NCI-H2227 treated with DMSO at 0.1 percent for 48 hours (cell line): ENCODE measurements around the gene TRMT112.
"Not testable (repeated sequence)": the region's sequence is repeated elsewhere in the genome, so short reads cannot be mapped to it uniquely, and the experiment has no call there.

Experiments used
- DNase-seq: peaks from one replicate; lab custom pipeline; 2025; lab: John Stamatoyannopoulos, UW

Gene TRMT112

GRCh38 chr11:64331569-64332371, 14.4 kb upstream of the TRMT112 start:
- DNase-seq = no peak

DNA sequence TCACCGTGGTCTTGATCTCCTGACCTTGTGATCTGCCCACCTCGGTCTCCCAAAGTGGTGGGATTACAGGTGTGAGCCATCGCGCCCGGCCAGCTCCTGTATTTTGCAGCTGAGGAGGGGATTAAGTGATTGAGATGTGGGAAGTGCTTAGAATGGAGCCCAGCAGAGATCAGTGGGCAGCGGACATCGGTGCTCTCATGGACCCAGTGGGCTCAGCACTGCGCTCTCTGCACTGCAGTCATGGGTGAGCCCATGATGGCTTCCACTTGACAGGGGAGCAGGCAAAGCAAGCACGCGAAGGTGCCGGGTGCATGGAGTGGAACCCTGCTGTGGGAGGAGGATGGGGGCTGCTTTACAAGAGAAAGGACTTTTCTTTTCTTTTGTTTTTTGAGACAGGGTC, 13.5 kb upstream of the TRMT112 start:
- no peak for DNase-seq

- DNase-seq = no peak
Measured at GRCh38 chr11:64327993-64328392, 10.6 kb upstream of the TRMT112 start.

GRCh38 chr11:64327375-64327774, 10.0 kb upstream of the TRMT112 start:
- no peak for DNase-seq

DNA sequence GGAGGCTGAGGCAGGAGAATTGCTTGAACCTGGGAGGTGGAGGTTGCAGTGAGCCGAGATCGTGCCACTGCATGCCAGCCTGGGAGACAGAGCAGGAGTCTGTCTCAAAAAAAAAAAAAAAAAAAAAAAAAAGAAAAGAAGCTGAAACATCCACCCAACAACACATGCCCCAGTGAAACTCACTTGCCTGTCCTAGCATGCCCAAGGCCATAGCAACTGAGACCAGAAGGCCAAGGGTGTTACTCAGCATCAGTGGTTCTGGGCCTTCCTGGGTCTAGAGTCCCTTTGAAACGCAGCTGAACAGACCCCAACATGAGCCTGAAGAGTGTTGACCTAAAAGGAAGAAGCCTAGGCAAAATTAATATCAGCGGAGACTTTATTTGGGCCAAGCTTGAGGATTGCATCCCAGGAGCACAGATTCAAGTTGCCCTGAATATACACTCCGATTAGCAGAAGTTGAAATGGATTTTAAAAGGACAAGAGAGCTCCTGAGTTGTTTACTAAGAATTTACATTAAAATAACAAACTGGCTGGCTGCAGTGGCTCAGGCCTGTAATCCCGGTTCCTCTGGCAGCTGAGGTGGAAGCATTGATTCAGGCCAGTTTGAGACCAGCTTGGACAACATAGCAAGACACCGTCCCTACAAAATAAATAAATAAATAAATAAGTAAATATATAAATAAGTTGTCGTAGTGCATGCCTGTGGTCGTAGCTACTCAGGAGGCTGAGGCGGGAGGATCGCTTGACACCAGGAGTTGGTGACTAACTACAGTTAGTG, 7.5 kb upstream of the TRMT112 start:
- DNase-seq = no peak

GRCh38 chr11:64323984-64324383, 6.6 kb upstream of the TRMT112 start:
- not testable (repeated sequence) for DNase-seq

DNA sequence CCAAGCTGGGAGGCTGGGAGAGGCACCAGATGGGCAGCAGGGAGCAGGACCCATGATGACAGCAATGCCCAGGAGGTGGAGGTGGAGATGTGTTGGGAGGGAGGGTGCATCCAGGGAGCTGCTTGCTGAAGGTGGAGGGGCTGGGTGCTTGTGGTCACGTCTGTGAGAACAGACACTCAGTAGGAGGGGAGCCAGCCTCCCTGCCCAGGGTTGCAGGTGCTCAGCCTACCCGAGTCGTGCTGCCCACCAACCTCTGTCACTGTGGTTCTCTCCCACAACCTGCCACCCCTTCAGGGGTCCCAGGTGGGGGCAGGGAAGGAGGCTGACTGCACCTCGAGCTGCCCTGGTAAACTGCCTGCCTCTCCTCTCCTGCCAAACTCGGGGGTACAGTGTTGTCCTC, 6.0 kb upstream of the TRMT112 start:
- DNase-seq = no peak

DNA sequence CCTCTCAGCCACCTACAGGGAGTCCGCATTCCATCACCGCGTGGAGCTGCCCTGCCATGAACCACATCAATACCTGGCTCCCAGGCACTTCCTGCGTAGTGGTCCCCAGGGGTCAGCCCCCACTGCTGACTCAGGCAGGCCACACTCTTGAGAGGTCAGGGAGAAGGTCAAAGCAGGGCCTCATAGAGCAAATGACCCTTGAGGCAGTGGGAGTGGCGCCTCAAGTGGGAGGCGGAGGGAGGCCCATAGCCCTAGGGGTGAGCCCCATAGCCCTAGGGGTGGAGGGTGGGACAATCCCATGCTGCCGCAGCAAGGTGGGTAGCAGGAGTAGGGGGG, 5.5 kb upstream of the TRMT112 start:
- DNase-seq = no peak

- no peak for DNase-seq
Measured at GRCh38 chr11:64321533-64321932, 4.2 kb upstream of the TRMT112 start.

DNA sequence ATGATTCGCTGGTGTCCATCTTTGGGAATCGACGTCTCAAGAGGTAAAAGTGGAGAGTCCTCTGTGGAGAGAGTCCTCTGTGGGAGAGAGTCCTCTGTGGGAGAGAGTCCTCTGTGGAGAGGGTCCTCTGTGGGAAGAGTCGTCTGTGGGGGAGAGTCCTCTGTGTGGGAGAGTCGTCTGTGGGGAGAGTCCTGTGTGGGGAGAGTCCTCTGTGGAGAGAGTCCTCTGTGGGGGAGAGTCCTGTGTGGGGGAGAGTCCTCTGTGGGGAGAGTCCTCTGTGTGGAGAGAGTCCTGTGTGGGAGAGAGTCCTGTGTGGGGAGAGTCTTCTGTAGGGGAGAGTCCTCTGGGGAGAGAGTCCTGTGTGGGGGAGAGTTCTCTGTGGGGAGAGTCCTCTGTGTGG, 3.7 kb upstream of the TRMT112 start:
- no peak for DNase-seq

GRCh38 chr11:64320556-64320955, 3.2 kb upstream of the TRMT112 start:
- DNase-seq = no peak

DNA sequence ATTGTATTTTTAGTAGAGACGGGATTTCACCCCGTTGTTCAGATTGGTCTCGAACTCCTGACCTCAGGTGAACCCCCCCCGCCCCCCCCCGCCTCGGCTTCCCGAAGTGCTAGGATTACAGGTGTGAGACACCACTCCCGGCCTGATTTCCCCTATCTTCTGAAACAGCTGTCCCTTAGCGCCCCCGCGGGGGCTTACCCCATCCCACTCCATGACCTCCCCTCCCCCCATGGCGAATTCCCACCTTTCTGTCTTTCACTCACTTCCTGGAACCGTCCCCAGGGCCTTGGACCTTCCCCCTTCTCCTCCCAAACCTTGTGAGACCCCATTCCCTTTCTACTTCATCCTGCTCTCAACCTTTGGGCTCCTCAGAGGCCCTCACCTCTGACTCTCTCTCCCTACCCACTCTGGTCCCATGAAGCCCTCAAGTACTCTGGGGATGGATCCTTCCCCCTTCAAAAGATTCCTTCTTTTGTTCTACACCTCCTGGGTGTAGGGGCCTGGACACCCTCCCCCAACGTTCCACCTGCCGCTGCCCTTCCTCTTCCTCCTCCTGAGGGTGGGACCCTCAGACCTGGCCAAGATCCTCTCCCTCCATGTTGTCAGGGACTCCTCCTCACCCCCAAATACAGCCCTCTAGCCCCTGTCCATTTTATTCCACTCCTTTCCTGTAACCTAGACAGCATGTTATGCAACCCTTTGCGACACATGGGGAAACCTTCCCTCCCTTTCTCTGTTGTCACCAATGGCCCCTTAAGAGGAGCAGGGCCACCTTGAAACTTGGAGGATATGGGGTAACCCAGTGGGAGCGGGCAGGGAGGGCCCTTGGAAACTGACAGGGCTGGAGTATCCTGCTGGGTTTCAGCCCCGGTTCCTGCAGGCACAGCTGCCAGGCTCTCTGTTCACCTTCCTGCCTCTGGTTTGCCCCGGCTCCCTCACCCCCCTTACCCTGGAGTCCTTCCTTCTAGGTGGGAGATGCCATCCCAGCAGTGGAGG, 1.7 kb upstream of the TRMT112 start:
- DNase-seq = no peak

DNA sequence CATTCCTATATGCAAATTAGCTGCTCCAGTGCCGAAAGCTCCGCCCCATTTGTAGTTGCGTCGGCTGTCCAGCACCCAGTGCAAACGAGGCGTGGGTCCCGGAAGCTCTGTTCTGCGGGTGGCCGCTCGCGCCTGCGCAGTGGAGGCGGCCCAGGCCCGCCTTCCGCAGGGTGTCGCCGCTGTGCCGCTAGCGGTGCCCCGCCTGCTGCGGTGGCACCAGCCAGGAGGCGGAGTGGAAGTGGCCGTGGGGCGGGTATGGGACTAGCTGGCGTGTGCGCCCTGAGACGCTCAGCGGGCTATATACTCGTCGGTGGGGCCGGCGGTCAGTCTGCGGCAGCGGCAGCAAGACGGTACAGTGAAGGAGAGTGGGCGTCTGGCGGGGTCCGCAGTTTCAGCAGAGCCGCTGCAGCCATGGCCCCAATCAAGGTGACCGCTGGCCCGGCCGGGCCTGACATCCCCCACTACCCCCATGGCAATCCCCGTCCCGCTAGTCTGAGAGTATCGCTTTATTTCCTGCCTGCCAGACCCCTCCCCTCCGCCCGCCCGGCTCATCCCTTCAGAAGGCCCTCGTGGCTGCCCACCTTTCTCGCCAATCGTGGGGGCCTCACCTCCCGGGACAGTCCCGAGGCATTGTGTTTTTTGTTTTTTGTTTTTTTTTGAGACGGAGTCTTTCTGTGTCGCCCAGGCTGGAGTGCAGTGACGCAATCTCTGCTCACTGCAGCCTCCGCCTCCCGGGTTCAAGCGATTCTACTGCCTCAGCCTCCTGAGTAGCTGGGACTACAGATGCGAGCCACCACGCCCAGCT, 804 bp upstream of the TRMT112 start, which contains the start of gene PRDX5:
Gene PRDX5 (plus strand): TSS at position 161 of the 805 bp plus-strand sequence. CDS start 95 bp downstream, at position 256.
- peak; percentile 94 for DNase-seq

- DNase-seq = no peak
Measured at GRCh38 chr11:64316672-64317324, 561 bp downstream of the TRMT112 start.

DNA sequence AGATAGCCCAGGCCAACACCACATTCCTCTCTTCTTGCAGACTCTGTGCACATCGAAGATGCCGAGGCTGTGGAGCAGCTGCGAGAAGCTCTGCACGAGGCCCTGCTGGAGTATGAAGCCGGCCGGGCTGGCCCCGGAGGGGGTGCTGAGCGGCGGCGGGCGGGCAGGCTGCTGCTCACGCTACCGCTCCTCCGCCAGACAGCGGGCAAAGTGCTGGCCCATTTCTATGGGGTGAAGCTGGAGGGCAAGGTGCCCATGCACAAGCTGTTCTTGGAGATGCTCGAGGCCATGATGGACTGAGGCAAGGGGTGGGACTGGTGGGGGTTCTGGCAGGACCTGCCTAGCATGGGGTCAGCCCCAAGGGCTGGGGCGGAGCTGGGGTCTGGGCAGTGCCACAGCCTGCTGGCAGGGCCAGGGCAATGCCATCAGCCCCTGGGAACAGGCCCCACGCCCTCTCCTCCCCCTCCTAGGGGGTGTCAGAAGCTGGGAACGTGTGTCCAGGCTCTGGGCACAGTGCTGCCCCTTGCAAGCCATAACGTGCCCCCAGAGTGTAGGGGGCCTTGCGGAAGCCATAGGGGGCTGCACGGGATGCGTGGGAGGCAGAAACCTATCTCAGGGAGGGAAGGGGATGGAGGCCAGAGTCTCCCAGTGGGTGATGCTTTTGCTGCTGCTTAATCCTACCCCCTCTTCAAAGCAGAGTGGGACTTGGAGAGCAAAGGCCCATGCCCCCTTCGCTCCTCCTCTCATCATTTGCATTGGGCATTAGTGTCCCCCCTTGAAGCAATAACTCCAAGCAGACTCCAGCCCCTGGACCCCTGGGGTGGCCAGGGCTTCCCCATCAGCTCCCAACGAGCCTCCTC, 1.5 kb downstream of the TRMT112 start:
- not testable (repeated sequence) for DNase-seq

DNA sequence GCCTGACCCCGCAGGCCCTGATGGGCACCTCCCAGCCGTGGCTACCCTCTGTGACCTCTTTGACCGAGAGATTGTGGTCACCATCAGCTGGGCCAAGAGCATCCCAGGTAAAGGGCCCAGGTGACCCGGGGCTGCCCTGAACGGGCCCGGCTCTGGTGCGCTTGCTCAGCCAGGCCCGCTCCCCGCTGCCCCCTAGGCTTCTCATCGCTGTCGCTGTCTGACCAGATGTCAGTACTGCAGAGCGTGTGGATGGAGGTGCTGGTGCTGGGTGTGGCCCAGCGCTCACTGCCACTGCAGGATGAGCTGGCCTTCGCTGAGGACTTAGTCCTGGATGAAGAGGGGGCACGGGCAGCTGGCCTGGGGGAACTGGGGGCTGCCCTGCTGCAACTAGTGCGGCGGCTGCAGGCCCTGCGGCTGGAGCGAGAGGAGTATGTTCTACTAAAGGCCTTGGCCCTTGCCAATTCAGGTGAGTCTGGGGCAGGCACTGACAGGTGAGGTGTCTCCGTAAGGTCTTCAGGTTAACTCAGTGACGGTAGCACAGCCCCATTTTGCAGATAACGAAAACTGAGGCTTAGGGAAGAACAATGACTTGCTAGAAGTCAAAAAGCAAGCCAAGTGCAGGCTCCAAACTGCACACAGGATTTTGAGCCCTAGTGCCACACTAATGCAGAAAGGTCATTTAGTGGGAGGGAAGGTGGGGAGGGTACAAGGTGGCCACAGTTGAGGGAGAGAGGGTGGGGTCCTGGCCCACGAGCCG, 2.4 kb downstream of the TRMT112 start:
- DNase-seq = no peak

GRCh38 chr11:64314146-64314804, 3.1 kb downstream of the TRMT112 start:
- no peak for DNase-seq

DNA sequence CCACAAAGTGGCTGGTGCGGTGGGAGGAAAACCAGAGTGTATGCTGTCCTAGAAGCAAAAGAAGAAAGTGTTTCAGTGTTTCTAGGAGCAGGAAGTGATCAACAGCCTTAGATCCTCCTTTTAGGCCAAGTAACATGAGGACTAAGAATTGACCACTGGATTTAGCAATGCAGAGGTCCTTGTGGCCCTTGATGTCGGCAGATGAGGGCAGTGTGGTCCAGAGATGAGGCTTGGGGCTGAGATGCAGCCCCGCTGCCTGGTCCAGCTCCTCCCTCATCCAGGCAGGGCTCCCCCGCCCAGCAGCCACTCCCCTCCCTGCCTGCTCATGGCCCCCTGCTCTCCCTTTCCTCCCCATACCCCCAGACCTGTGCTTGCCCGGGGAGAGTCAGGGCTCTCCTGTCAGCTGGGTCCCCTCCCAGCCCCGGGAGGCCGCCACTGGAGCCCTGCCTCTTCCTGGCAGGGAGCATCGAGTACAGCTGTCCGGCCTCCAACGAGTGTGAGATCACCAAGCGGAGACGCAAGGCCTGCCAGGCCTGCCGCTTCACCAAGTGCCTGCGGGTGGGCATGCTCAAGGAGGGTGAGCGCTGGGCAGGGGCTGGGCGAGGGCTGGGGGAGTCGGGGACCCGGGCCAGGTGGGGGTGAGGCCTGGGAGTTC, 3.7 kb downstream of the TRMT112 start:
- no peak for DNase-seq
